Activated CD8-positive, alpha-beta memory T cell treated with anti-CD3 and anti-CD28 coated beads, Interleukin-2, amount 50 U/mL, for 4 hours (primary cell): ENCODE results near the gene SH3TC1.

Experiments
- DNase-seq: peaks from one replicate; pipeline ENCODE4 v3.0.0-alpha.2; 2020

SH3TC1 gene

GRCh38 chr4:8181844-8182243, 17.2 kb upstream of the SH3TC1 start:
- no peak for DNase-seq

- no peak for DNase-seq
Measured at GRCh38 chr4:8182294-8182693, 16.8 kb upstream of the SH3TC1 start.

- no peak for DNase-seq
Measured at GRCh38 chr4:8182858-8183725, 16.0 kb upstream of the SH3TC1 start.

GRCh38 chr4:8184061-8184460, 15.0 kb upstream of the SH3TC1 start:
- DNase-seq, result no peak

GRCh38 chr4:8185295-8185694, 13.8 kb upstream of the SH3TC1 start:
- DNase-seq, result no peak

GRCh38 chr4:8185930-8186329, 13.2 kb upstream of the SH3TC1 start:
- DNase-seq, result no peak

- DNase-seq, result no peak
Measured at GRCh38 chr4:8188085-8188484, 11.0 kb upstream of the SH3TC1 start.

GRCh38 chr4:8188743-8189550, 10.1 kb upstream of the SH3TC1 start:
- no peak for DNase-seq

GRCh38 chr4:8189551-8190466, 9.3 kb upstream of the SH3TC1 start:
- DNase-seq, result no peak

GRCh38 chr4:8191136-8191747, 7.8 kb upstream of the SH3TC1 start:
- no peak for DNase-seq

GRCh38 chr4:8192748-8193738, 6.0 kb upstream of the SH3TC1 start:
- no peak for DNase-seq

- DNase-seq, result no peak
Measured at GRCh38 chr4:8194306-8195242, 4.5 kb upstream of the SH3TC1 start.

GRCh38 chr4:8195431-8195830, 3.7 kb upstream of the SH3TC1 start:
- no peak for DNase-seq

GRCh38 chr4:8195841-8196458, 3.1 kb upstream of the SH3TC1 start:
- no peak for DNase-seq

GRCh38 chr4:8197521-8197920, 1.6 kb upstream of the SH3TC1 start:
- no peak for DNase-seq

GRCh38 chr4:8198206-8198905, 734 bp upstream of the SH3TC1 start:
- no peak for DNase-seq

GRCh38 chr4:8199594-8200301, 658 bp downstream of the SH3TC1 start:
- no peak for DNase-seq

- no peak for DNase-seq
Measured at GRCh38 chr4:8200302-8200975, 1.3 kb downstream of the SH3TC1 start.
